ENCODE data around the gene ZGPAT. TPM values are rescaled to one million over a fixed set of nuclear protein-coding genes. Genes with fewer than 3 reads are reported as not detected.

Gene ZGPAT
- total and polyA plus RNA-seq, 2 of the 13 experiments (the other 11 are each of a cell fraction or from before 2014, with no cell fraction given): 23.0 to 41.9 TPM

- TF ChIP-seq ZNF770 (CRISPR knock-in tag; IDR thresholded peaks at IDR 0.05) (peak; percentile 36; the same call in 1 of the 2 replicates), KLF6 (CRISPR knock-in tag; IDR thresholded peaks at IDR 0.05) (peak; percentile 76), RBM39 (IDR thresholded peaks at IDR 0.05; ENCODE audit: low read depth, low read length, poor library complexity, severe bottlenecking) (peak; percentile 81), ZNF788 (CRISPR knock-in tag; IDR thresholded peaks at IDR 0.05; ENCODE audit: borderline replicate concordance) (peak; percentile 54; the same call in 1 of the 2 replicates), MXI1 (IDR thresholded peaks at IDR 0.05; ENCODE audit: borderline replicate concordance, low read depth, low read length) (peak; percentile 79), SRY (CRISPR knock-in tag; IDR thresholded peaks at IDR 0.05) (peak; percentile 9; the same call in 1 of the 2 replicates), CCAR2 (optimal IDR thresholded peaks at IDR 0.05; ENCODE audit: low read depth, low read length) (no peak), FOXA1 (IDR thresholded peaks at IDR 0.05) (no peak), FOXA1 (CRISPR knock-in tag; IDR thresholded peaks at IDR 0.05) (peak; percentile 60), HIVEP1 (CRISPR knock-in tag; IDR thresholded peaks at IDR 0.05) (peak; percentile 36; the same call in 1 of the 2 replicates), HMGXB3 (CRISPR knock-in tag; IDR thresholded peaks at IDR 0.05; ENCODE audit: borderline replicate concordance) (peak; percentile 70; the same call in 1 of the 2 replicates), LRRFIP1 (CRISPR knock-in tag; conservative IDR thresholded peaks at IDR 0.05) (0 out of 2 replicates have a peak, but pooled peaks have one; percentile 53), BORCS8-MEF2B (CRISPR knock-in tag; IDR thresholded peaks at IDR 0.05) (peak; percentile 20; the same call in 1 of the 2 replicates), ZBTB7B (CRISPR knock-in tag; IDR thresholded peaks at IDR 0.05) (no peak), E2F2 (CRISPR knock-in tag; IDR thresholded peaks at IDR 0.05; ENCODE audit: borderline replicate concordance) (peak; percentile 7; the same call in 1 of the 2 replicates), ZNF20 (CRISPR knock-in tag; IDR thresholded peaks at IDR 0.05) (no peak), ZKSCAN1 (IDR thresholded peaks at IDR 0.05; ENCODE audit: low read length) (no peak), NPAS2 (CRISPR knock-in tag; IDR thresholded peaks at IDR 0.05; ENCODE audit: borderline replicate concordance) (no peak; the same call in 1 of the 2 replicates), HOXA5 (CRISPR knock-in tag; IDR thresholded peaks at IDR 0.05) (0 out of 2 replicates have a peak, but pooled peaks have one; percentile 62), HMG20A (CRISPR knock-in tag; IDR thresholded peaks at IDR 0.05; ENCODE audit: borderline replicate concordance) (no peak)
Observed at GRCh38 chr20:63706852-63707557, 834 bp upstream of the ZGPAT start (continued).
